GM21723 (cell line): ENCODE data around the gene ZNF263.

Source experiments
- ATAC-seq: cut with Tn5 transposase; IDR thresholded peaks from one replicate; pipeline ENCODE4 v1.9.1; 2021; ENCODE audit warnings: mild to moderate bottlenecking, moderate library complexity; ENCODE audit not compliant: unreplicated experiment

The ZNF263 gene

GRCh38 chr16:3317315-3317999, 34.2 kb downstream of the ZNF263 start:
- ATAC-seq = no peak

GRCh38 chr16:3321816-3322215, 38.5 kb downstream of the ZNF263 start:
- no peak for ATAC-seq

GRCh38 chr16:3327514-3327913, 44.2 kb downstream of the ZNF263 start:
- ATAC-seq = no peak

- ATAC-seq = no peak
Measured at GRCh38 chr16:3328104-3328503, 44.8 kb downstream of the ZNF263 start.

- ATAC-seq = no peak
Measured at GRCh38 chr16:3328643-3329042, 45.4 kb downstream of the ZNF263 start.
